SK-N-SH (cell line): ENCODE results near the gene EIF1AD. TPM values are rescaled to one million over a fixed set of nuclear protein-coding genes. Genes with fewer than 3 reads are reported as not detected.

Source experiments
- CTCF ChIA-PET: fragments of 300-600, 350-600 bp; formaldehyde crosslinking; extraction: SDS; loops from one replicate; lab custom pipeline; 2021; lab: Yijun Ruan, JAX
- POLR2A ChIA-PET: fragments of 350-600 bp; sonication (Branson Sonifier 250); formaldehyde crosslinking; extraction: SDS; loops from one replicate; lab custom pipeline; 2020; ENCODE audit warnings: antibody characterized with exemption, inconsistent platforms; lab: Yijun Ruan, JAX
- DNase-seq: peaks from one replicate; pipeline ENCODE4 v3.0.0; 2012
- H2AFZ ChIP-seq: fragments of 200-600 bp; sonication (generic); 2 replicates; pipeline ENCODE4 v1.8.1; 2016; ENCODE audit warnings: antibody characterized with exemption, mild to moderate bottlenecking, low read depth
- H3F3A ChIP-seq: fragments of 200-600 bp; sonication (generic); replicated peaks from 2 replicates; pipeline ENCODE3; 2016; ENCODE audit warnings: antibody characterized with exemption, mild to moderate bottlenecking; ENCODE audit not compliant: insufficient read depth
- H3K27ac ChIP-seq, 2 experiments: fragments of 200-500 bp in 1 of 2; fragments of 200-600 bp in 1 of 2; sonication (Bioruptor generic) in 1 of 2; sonication (generic), shearing (Covaris generic) in 1 of 2; 2 replicates each; pipeline versions ENCODE4 v1.5.1 to v1.6.1; 2014 to 2016; ENCODE audit warnings: low read depth in 2 of 2, inconsistent platforms in 1 of 2, low read length in 1 of 2, mild to moderate bottlenecking in 1 of 2, mixed read lengths in 1 of 2
- H3K27me3 ChIP-seq: fragments of 200-600 bp; sonication (generic), shearing (Covaris generic); 2 replicates; pipeline ENCODE4 v1.6.1; 2016; ENCODE audit warnings: mixed run types; ENCODE audit not compliant: insufficient read depth
- H3K36me3 ChIP-seq, 2 experiments: fragments of 200-500 bp in 1 of 2; fragments of 200-600 bp in 1 of 2; sonication (Bioruptor generic) in 1 of 2; sonication (generic) in 1 of 2; replicated peaks in 1 of 2; 2 replicates each; pipeline versions ENCODE3 to v1.5.1; 2014 to 2016; ENCODE audit warnings: low read length in 1 of 2, mild to moderate bottlenecking in 1 of 2; ENCODE audit not compliant: insufficient read depth in 2 of 2, control insufficient read depth in 1 of 2
- H3K4me1 ChIP-seq, 2 experiments: fragments of 200-500 bp in 1 of 2; fragments of 200-600 bp in 1 of 2; sonication (Bioruptor generic) in 1 of 2; sonication (generic), shearing (Covaris generic) in 1 of 2; 2 replicates each; pipeline versions ENCODE4 v1.5.1 to v1.6.1; 2014 to 2016; ENCODE audit warnings: low read depth in 1 of 2, low read length in 1 of 2, mixed run types in 1 of 2; ENCODE audit not compliant: insufficient read depth in 2 of 2, control insufficient read depth in 1 of 2
- H3K4me2 ChIP-seq: fragments of 200-600 bp; sonication (generic), shearing (Covaris generic); 2 replicates; pipeline ENCODE4 v1.6.1; 2017; ENCODE audit warnings: mixed run types
- H3K4me3 ChIP-seq, 2 experiments: fragments of 200-500 bp in 1 of 2; fragments of 200-600 bp in 1 of 2; sonication (Bioruptor generic) in 1 of 2; sonication (generic), shearing (Covaris generic) in 1 of 2; 2 replicates each; pipeline versions ENCODE4 v1.5.1 to v1.8.1; 2014 to 2016; ENCODE audit warnings: low read depth in 2 of 2, inconsistent platforms in 1 of 2, low read length in 1 of 2, mild to moderate bottlenecking in 1 of 2, mixed read lengths in 1 of 2, moderate library complexity in 1 of 2
- H3K79me2 ChIP-seq: fragments of 200-600 bp; sonication (generic); 2 replicates; pipeline ENCODE4 v1.8.1; 2017; ENCODE audit warnings: mild to moderate bottlenecking; ENCODE audit not compliant: insufficient read depth
- H3K9ac ChIP-seq: fragments of 200-600 bp; sonication (generic); 2 replicates; pipeline ENCODE4 v1.6.1; 2017; ENCODE audit warnings: mixed run types
- H3K9me2 ChIP-seq: fragments of 200-600 bp; sonication (generic); 2 replicates; pipeline ENCODE4 v1.6.1; 2017; ENCODE audit warnings: mixed run types
- H3K9me3 ChIP-seq: fragments of 200-600 bp; sonication (generic); 2 replicates; pipeline ENCODE4 v1.6.1; 2017; ENCODE audit warnings: mixed run types, mild to moderate bottlenecking, moderate library complexity
- H4K20me1 ChIP-seq: fragments of 200-600 bp; sonication (generic); 2 replicates; pipeline ENCODE4 v1.6.1; 2017; ENCODE audit warnings: mild to moderate bottlenecking, mixed run types; ENCODE audit not compliant: insufficient read depth
- ELF1 ChIP-seq: IDR thresholded peaks from 2 replicates; pipeline ENCODE4 v1.4.0; 2012
- EP300 ChIP-seq, 2 experiments: IDR thresholded peaks; 2 replicates each; pipeline versions ENCODE4 v1.4.0 to v1.6.1; 2012; ENCODE audit warnings: borderline replicate concordance in 1 of 2, low read depth in 1 of 2, low read length in 1 of 2
- EZH2phosphoT487 ChIP-seq: fragments of 200-600 bp; sonication (generic); IDR thresholded peaks from 2 replicates; pipeline ENCODE4 v1.6.1; 2017; ENCODE audit warnings: low read depth, mixed run types, mild to moderate bottlenecking, antibody characterized with exemption, moderate library complexity, borderline replicate concordance
- FOSL2 ChIP-seq: IDR thresholded peaks from 2 replicates; pipeline ENCODE4 v1.4.0; 2012; ENCODE audit warnings: low read depth, mild to moderate bottlenecking, moderate library complexity, borderline replicate concordance
- FOXM1 ChIP-seq: IDR thresholded peaks from 2 replicates; pipeline ENCODE4 v1.4.0; 2012; ENCODE audit warnings: low read depth, mild to moderate bottlenecking
- GATA2 ChIP-seq: sonication (generic); formaldehyde crosslinking; IDR thresholded peaks from 2 replicates; pipeline ENCODE4 v1.5.0; 2020; ENCODE audit warnings: mild to moderate bottlenecking, missing genetic modification reagents
- JUND ChIP-seq: IDR thresholded peaks from 2 replicates; pipeline ENCODE4 v1.4.0; 2012
- MAX ChIP-seq: IDR thresholded peaks from 2 replicates; pipeline ENCODE4 v1.4.0; 2012; ENCODE audit warnings: low read depth
- MEF2A ChIP-seq: IDR thresholded peaks from 2 replicates; pipeline ENCODE4 v1.4.0; 2012; ENCODE audit warnings: low read depth, borderline replicate concordance
- MXI1 ChIP-seq: IDR thresholded peaks from 2 replicates; pipeline ENCODE4 v1.6.1; 2012; ENCODE audit warnings: mild to moderate bottlenecking, low read depth, low read length, improper control_type of control experiment
- NRF1 ChIP-seq: IDR thresholded peaks from 2 replicates; pipeline ENCODE4 v1.6.1; 2012; ENCODE audit warnings: low read depth, mild to moderate bottlenecking, low read length
- PBX3 ChIP-seq: IDR thresholded peaks from 2 replicates; pipeline ENCODE4; 2012
- POLR2AphosphoS5 ChIP-seq: IDR thresholded peaks from 2 replicates; pipeline ENCODE4 v1.6.1; 2012; ENCODE audit warnings: low read depth, low read length
- RFX5 ChIP-seq: IDR thresholded peaks from 2 replicates; pipeline ENCODE4 v1.6.1; 2012; ENCODE audit warnings: mild to moderate bottlenecking, improper control_type of control experiment, low read length
- RXRA ChIP-seq: IDR thresholded peaks from 2 replicates; pipeline ENCODE4 v1.4.0; 2012; ENCODE audit warnings: low read depth, mild to moderate bottlenecking, borderline replicate concordance
- TAF1 ChIP-seq: IDR thresholded peaks from 2 replicates; pipeline ENCODE4 v1.6.1; 2012; ENCODE audit warnings: low read depth, mild to moderate bottlenecking, low read length, moderate library complexity, borderline replicate concordance
- USF1 ChIP-seq: IDR thresholded peaks from 2 replicates; pipeline ENCODE4 v1.4.0; 2012; ENCODE audit warnings: low read depth, borderline replicate concordance
- WGBS: methylation state at CpG from one replicate; pipeline ENCODE4 v1.1.6; 2017; ENCODE audit warnings: low lambda C conversion rate; 5-methylcytosine and 5-hydroxymethylcytosine counted together
- polyA plus RNA-seq, 3 experiments: library from polyadenylated mRNA; depleted of rRNA; stranded (reverse); fragments of >200 nt; gene quantifications; 2 replicates each; pipeline ENCODE4 v1.2.3, GENCODE V29; 2012

The EIF1AD gene
- polyA plus RNA-seq, 1 of the 3 experiments (the other 2 are of a cell fraction), result 28.9 TPM

- H3F3A ChIP-seq, result peaks cover 47% of the 10 kb centered on the region
- no peak for DNase-seq
- H4K20me1 ChIP-seq, result no peaks in the 10 kb centered on the region
- POLR2A ChIA-PET, result no interaction called here
- no peak for TF ChIP-seq FOXM1
- TF ChIP-seq MEF2A, result no peak
- TF ChIP-seq NRF1, result no peak
- TF ChIP-seq RFX5, result no peak
- TF ChIP-seq POLR2AphosphoS5, result no peak; the same call in none of the 2 replicates
- no peak for TF ChIP-seq USF1
- TF ChIP-seq MXI1, result no peak
- TF ChIP-seq FOSL2, result no peak
- TF ChIP-seq TAF1, result no peak
- no peak overlapping the region for H3K9ac ChIP-seq
- no peaks in the 10 kb centered on the region for H3K27me3 ChIP-seq
- H3K4me3 ChIP-seq, result no peak overlapping the region
- peaks cover 18% of the 10 kb centered on the region in 2 experiments for H3K36me3 ChIP-seq
- H2AFZ ChIP-seq, result no peak overlapping the region
- 91% methylated on average over 10 of the region's 13 CpGs for WGBS
- no peak overlapping the region for H3K4me2 ChIP-seq
- peaks cover 35% of the 10 kb centered on the region for H3K79me2 ChIP-seq
- H3K4me1 ChIP-seq, result peaks cover 1 to 6% of the 10 kb centered on the region in 2 experiments; a peak in 2 of 4 replicates
- H3K9me2 ChIP-seq, result no peaks in the 10 kb centered on the region
- no peaks in the 10 kb centered on the region for H3K9me3 ChIP-seq
- CTCF ChIA-PET, result interaction anchor here (1.9 kb wide), 1 partner anchor 16 kb away, joined by 8 read pairs; no protein-coding TSS in a partner anchor
- H3K27ac ChIP-seq, result no peak overlapping the region
These were observed 4.4 kb upstream of the EIF1AD start for GRCh38 chr11:66006134-66006890.

- peaks cover 49% of the 10 kb centered on the region for H3F3A ChIP-seq
- H3K9me2 ChIP-seq, result no peaks in the 10 kb centered on the region
- no peak overlapping the region for H3K4me3 ChIP-seq
- H3K79me2 ChIP-seq, result peaks cover 56% of the 10 kb centered on the region
- H2AFZ ChIP-seq, result no peak overlapping the region
- H3K4me2 ChIP-seq, result no peak overlapping the region
- peaks cover 6 to 11% of the 10 kb centered on the region in 2 experiments; a peak in 3 of 4 replicates for H3K4me1 ChIP-seq
- no peaks in the 10 kb centered on the region for H3K27me3 ChIP-seq
- no peak for DNase-seq
- H3K9me3 ChIP-seq, result no peaks in the 10 kb centered on the region
- peaks cover 4% of the 10 kb centered on the region; the same call in 1 of the 2 replicates for H4K20me1 ChIP-seq
- TF ChIP-seq JUND (no peak), GATA2 (CRISPR knock-in tag) (no peak), POLR2AphosphoS5 (no peak), EZH2phosphoT487 (no peak), RXRA (no peak), MAX (no peak), TAF1 (no peak), FOSL2 (no peak), PBX3 (no peak), ELF1 (no peak), EP300 (IDR thresholded peaks at IDR 0.05; ENCODE audit: borderline replicate concordance in 1 of 2, low read depth in 1 of 2, low read length in 1 of 2) (no peak), MXI1 (no peak)
- H3K27ac ChIP-seq, result no peak overlapping the region
- WGBS, result 88% methylated on average over 4 of the region's 4 CpGs
- ChIA-PET POLR2A (interaction anchor here (2.0 kb wide), 1 partner anchor 48 kb away, joined by 8 read pairs; the partner anchor contains the start of gene SF3B2), CTCF (interaction anchor here (1.0 to 1.6 kb wide), 3 partner anchors 18 to 119 kb away, joined by 3 to 8 read pairs (median 6); no protein-coding TSS in a partner anchor)
- peaks cover 27 to 30% of the 10 kb centered on the region in 2 experiments for H3K36me3 ChIP-seq
- H3K9ac ChIP-seq, result no peak overlapping the region
These were observed 2.2 kb upstream of the EIF1AD start for GRCh38 chr11:66004186-66004585.
